Measurements from ENCODE around the gene SEPHS1. TPM values are rescaled to one million over a fixed set of nuclear protein-coding genes. Genes with fewer than 3 reads are reported as not detected.

Gene SEPHS1
- total and polyA plus RNA-seq, 7 donors = 25.9 to 41.0 (median 33.5) TPM

DNA sequence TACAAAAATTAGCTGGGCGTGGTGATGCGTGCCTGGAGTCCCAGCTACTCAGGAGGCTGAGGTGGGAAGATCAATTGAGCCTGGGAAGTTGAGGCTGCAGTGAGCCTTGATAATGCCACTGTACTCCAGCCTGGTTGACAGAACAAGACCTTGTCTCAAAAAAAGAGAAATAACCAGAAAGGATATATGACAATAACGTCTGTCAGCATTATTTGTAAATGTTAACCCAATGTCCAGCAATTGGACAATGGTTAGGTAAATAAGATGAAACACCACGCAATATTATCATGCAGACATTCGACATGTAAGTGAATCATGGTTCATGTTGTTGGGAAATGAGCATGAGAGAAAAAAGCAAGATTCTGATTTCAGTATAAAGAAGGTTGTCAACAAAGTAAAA, 44.6 kb upstream of the SEPHS1 start:
- intact Hi-C loops (cut with DNase I) = no loop called here
- H3K27ac ChIP-seq = no peak overlapping the region
- DNase-seq = no peak
- whole genome bisulfite sequencing, 2 donors = 91 to 94% methylated on average over 5 of the region's 5 CpGs
- no peak for TF ChIP-seq POLR2AphosphoS5 (IDR thresholded peaks at IDR 0.05)
- no peaks in the 10 kb centered on the region for H3K4me1 ChIP-seq
- no peaks in the 10 kb centered on the region for H3K36me3 ChIP-seq
- no peak overlapping the region for H3K4me3 ChIP-seq
- no peaks in the 10 kb centered on the region for H3K9me3 ChIP-seq
- no peaks in the 10 kb centered on the region for H3K27me3 ChIP-seq

DNA sequence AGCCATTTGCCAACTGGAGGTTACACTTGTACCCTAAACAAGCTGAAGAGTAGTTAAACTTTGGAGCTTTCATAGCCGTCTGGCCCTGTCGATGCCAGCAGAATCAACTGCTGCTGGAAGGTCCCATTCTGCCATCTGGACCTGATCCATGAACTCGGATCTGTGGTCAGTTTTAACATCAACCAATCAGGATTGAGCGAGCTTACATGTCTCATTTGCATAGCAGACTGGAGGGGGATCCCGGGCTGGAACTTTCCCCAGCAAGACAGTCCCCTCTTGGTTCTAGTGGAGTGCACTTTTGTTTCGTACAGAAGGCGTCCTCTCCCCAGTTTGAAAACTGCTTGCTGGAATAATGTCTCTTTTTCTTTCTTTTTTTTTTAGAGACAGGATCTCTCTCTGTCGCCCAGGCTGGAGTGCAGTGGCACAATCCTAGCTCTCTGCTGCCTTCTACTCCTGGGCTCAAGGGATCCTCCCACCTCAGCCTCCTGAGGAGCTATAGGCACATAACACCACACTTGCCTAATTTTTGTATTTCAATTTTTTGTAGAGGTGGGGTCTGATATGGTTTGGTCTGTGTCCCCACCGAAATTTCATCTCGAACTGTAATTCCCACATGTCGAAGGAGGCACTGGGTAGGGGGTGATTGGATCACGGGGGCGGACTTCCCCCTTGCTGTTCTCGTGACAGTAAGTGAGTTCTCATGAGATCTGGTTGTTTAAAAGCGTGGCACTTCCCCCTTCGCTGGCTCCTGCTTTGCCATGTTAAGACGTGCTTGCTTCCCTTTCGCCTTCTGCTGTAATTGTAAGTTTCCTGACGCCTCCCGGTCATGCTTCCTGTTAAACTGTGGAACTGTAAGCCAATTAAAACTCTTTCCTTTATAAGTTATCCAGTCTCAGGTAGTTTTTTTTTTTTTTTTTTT, 42.8 kb upstream of the SEPHS1 start:
- Histone ChIP-seq H3K27me3 (no peaks in the 10 kb centered on the region), H3K4me1 (no peaks in the 10 kb centered on the region), H3K9me3 (no peaks in the 10 kb centered on the region), H3K27ac (no peak overlapping the region), H3K36me3 (no peaks in the 10 kb centered on the region), H3K4me3 (no peak overlapping the region)
- TF ChIP-seq EP300 (IDR thresholded peaks at IDR 0.05) (no peak), POLR2AphosphoS5 (IDR thresholded peaks at IDR 0.05) (peak in 1 of 4 donors; percentile 9), POLR2A (IDR thresholded peaks at IDR 0.05) (no peak)
- 61 to 78% methylated on average over 20 of the region's 20 CpGs for WGBS, 2 donors
- intact Hi-C loops (cut with DNase I) = no loop called here
- no peak for DNase-seq

DNA sequence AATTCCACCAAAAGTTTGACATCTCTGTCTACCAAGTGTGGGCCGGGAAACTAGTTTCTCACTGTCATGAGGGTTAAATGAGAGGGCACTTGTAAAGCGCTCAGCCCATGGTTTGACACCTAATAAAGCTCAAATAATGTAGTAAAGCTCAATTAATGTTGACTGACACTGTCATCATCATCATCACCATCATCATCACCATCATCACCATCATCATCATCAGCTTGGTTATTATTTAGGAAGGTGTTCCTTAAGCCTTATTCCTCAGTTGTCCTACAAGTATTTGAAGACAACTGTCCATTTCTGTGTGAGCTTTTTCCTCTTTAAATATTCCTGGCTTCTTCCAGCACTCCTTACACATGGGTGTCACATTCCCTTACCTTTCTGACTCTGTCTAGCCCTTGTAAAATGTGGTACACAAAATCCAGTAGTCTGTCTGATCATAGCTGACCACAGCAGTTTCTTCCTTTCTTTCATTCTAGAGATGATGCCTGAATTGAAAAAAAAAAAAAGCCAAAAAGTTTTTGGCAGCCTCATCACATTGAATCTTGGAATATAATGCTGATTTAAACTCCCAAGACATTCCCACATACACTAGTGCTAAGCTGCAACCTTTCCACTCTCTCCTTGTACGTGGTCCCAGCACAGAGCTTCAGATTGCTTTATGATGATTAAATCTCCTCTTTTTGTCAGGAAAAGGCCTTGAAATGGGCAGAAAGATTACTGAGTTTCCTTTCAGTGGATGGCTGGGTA, 40.6 kb upstream of the SEPHS1 start:
- Histone ChIP-seq H3K27ac (no peak overlapping the region), H3K36me3 (no peaks in the 10 kb centered on the region), H3K4me3 (no peak overlapping the region), H3K27me3 (peaks cover 0 to 12% (median 0%) of the 10 kb centered on the region in 3 donors), H3K4me1 (no peaks in the 10 kb centered on the region), H3K9me3 (no peaks in the 10 kb centered on the region)
- TF ChIP-seq POLR2AphosphoS5 (IDR thresholded peaks at IDR 0.05) = no peak
- TF ChIP-seq POLR2A (IDR thresholded peaks at IDR 0.05) = no peak
- 77 to 89% methylated on average over 3 of the region's 3 CpGs for WGBS, 2 donors
- DNase-seq = no peak
- intact Hi-C loops (cut with DNase I) = no loop called here

DNA sequence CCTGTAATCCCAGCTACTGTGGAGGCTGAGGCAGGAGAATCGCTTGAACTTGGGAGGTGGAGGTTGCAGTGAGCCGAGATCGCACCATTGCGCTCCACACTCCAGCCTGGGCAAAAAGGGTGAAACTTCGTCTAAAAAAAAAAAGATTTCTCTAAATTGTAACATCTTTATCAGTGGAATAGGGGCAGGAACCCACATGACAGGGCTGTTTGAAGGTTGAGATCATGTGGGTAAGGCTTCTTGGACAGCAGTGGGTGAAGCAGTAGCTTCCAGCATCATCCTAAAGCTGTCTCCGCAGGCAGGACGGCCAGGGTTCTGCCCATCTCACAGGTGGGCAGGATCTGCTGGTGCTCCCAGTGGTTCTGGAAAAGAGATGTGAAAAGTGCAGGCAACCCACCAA, 37.9 kb upstream of the SEPHS1 start:
- Histone ChIP-seq H3K36me3 (no peaks in the 10 kb centered on the region), H3K4me1 (peaks cover 0 to 11% (median 8%) of the 10 kb centered on the region in 4 donors)
- intact Hi-C loops (cut with DNase I) = no loop called here

DNA sequence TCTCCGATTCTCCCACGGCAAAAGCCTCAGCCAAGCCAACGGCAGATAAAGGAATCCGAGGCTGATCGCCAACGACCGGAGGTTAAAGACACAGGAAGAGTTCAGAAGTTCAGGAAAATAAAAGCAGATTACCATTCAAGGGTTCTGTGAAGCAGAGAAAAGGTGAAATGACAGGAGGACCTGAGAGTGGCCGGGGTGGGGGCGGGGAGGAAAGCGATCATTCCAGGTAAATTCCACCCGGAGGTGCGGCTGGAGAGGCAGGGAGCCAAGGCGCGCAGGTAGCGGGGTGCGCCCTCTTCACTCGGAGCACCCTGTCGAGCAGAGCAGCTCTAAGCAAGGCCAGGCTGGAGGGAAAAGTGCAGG, 35.3 kb upstream of the SEPHS1 start:
- TF ChIP-seq, protein P1, sequence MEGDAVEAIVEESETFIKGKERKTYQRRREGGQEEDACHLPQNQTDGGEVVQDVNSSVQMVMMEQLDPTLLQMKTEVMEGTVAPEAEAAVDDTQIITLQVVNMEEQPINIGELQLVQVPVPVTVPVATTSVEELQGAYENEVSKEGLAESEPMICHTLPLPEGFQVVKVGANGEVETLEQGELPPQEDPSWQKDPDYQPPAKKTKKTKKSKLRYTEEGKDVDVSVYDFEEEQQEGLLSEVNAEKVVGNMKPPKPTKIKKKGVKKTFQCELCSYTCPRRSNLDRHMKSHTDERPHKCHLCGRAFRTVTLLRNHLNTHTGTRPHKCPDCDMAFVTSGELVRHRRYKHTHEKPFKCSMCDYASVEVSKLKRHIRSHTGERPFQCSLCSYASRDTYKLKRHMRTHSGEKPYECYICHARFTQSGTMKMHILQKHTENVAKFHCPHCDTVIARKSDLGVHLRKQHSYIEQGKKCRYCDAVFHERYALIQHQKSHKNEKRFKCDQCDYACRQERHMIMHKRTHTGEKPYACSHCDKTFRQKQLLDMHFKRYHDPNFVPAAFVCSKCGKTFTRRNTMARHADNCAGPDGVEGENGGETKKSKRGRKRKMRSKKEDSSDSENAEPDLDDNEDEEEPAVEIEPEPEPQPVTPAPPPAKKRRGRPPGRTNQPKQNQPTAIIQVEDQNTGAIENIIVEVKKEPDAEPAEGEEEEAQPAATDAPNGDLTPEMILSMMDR (IDR thresholded peaks at IDR 0.05) = no peak
- TF ChIP-seq POLR2A (IDR thresholded peaks at IDR 0.05) (no peak), EP300 (IDR thresholded peaks at IDR 0.05) (no peak), POLR2AphosphoS5 (IDR thresholded peaks at IDR 0.05) (no peak)
- WGBS, 2 donors = 4 to 18% methylated on average over 18 of the region's 18 CpGs
- no peaks in the 10 kb centered on the region for H3K36me3 ChIP-seq
- H3K4me1 ChIP-seq = peaks cover 0 to 11% (median 8%) of the 10 kb centered on the region in 4 donors
- H3K9me3 ChIP-seq = no peaks in the 10 kb centered on the region
- H3K27me3 ChIP-seq = peaks cover 0 to 39% (median 13%) of the 10 kb centered on the region in 3 donors
- DNase-seq = no peak
- peak overlapping the region in 1 of 4 donors; percentile 20 for H3K4me3 ChIP-seq
- no peak overlapping the region for H3K27ac ChIP-seq
- intact Hi-C loops (cut with DNase I) = no loop called here

More for the DNA sequence above, 37.9 kb upstream of the SEPHS1 start:
- TF ChIP-seq POLR2AphosphoS5 (IDR thresholded peaks at IDR 0.05) = no peak
- TF ChIP-seq EP300 (IDR thresholded peaks at IDR 0.05) = no peak
- TF ChIP-seq, protein P1 (IDR thresholded peaks at IDR 0.05) = no peak
- TF ChIP-seq POLR2A (IDR thresholded peaks at IDR 0.05) = no peak
- 94 to 95% methylated on average over 7 of the region's 7 CpGs for WGBS, 2 donors
- DNase-seq = no peak
- no peak overlapping the region for H3K27ac ChIP-seq
- no peaks in the 10 kb centered on the region for H3K9me3 ChIP-seq
- H3K4me3 ChIP-seq = no peak overlapping the region
- H3K27me3 ChIP-seq = peaks cover 0 to 37% (median 13%) of the 10 kb centered on the region in 3 donors

Measured in sigmoid colon (tissue), 7 donors.